AG04450 (cell line): ENCODE data around the gene UBE2Q1. TPM values are rescaled to one million over a fixed set of nuclear protein-coding genes. Genes with fewer than 3 reads are reported as not detected.

Experiments used
- CTCF ChIA-PET: fragments of 300-600, 350-600 bp; formaldehyde crosslinking; extraction: SDS; loops from one replicate; lab custom pipeline; 2022; ENCODE audit warnings: antibody characterized with exemption, inconsistent platforms; lab: Charles Lee
- POLR2A ChIA-PET: fragments of 350-600 bp; formaldehyde crosslinking; extraction: SDS; loops from one replicate; lab custom pipeline; 2021; ENCODE audit warnings: antibody characterized with exemption, inconsistent platforms; lab: Yijun Ruan, JAX
- DNase-seq: peaks from one replicate; pipeline ENCODE4 v3.0.0-alpha.2; 2011; ENCODE audit warnings: low read depth, low spot score
- H3K27ac ChIP-seq: one replicate; pipeline ENCODE4 v1.5.1; 2012; ENCODE audit warnings: low read depth, low read length, control low read depth
- H3K27me3 ChIP-seq: one replicate; pipeline ENCODE4 v1.6.0; 2012; ENCODE audit warnings: low read length; ENCODE audit not compliant: control insufficient read depth, insufficient read depth
- H3K4me3 ChIP-seq: 2 replicates; pipeline ENCODE4 v1.5.1; 2011; ENCODE audit warnings: mild to moderate bottlenecking, low read depth, low read length, control low read depth
- H3K9me3 ChIP-seq: 2 replicates; pipeline ENCODE4 v1.5.1; 2012; ENCODE audit warnings: low read length; ENCODE audit not compliant: control insufficient read depth, insufficient read depth
- polyA plus RNA-seq: library from polyadenylated mRNA; depleted of rRNA; stranded (reverse); fragments of >200 nt; gene quantifications from 2 replicates; pipeline ENCODE4 v1.2.3, GENCODE V29; 2011
- TF ChIP-seq, protein P1 (sequence below): IDR thresholded peaks from 2 replicates; pipeline ENCODE4 v1.5.1; 2011; ENCODE audit warnings: low read depth, low read length, control low read depth, inconsistent platforms

UBE2Q1 gene
- polyA plus RNA-seq, 1 experiment, result 17.6 TPM

DNA sequence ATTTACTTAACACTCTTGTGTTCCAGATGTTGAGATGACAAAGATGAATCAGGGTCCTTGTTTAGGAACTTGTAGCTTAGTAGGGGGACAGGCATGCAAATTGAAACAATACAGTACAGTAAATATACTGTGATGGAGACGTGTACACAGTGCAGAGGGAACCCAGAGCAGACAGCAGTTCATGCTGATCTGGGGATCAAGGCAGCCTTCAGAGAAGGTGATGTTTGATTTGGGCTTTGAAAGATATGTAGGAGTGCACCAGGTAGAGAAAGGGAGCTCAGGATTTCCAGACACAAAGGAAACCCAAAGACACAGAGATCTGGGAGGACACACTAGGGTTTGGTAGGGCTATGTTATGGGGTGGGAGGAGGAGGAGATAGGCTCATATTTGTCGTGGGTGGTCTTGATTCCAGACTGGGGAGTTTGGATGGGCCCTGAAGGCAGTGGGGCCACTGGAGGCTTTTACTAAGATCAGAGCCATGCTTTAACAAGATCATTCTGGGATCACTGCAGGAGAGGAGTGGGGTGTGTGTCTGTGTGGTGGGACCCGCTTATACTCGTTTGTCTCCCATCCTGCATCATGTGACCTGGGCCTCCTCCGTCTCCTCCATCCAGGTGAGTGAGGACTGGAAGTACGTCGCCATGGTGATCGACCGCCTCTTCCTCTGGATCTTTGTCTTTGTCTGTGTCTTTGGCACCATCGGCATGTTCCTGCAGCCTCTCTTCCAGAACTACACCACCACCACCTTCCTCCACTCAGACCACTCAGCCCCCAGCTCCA lies 16.9 kb upstream of the UBE2Q1 start:
- CTCF ChIA-PET, result interaction anchor here (1.3 kb wide), 1 partner anchor 16 kb away, joined by 4 read pairs; no protein-coding TSS in a partner anchor
- no peak overlapping the region for H3K27ac ChIP-seq
- no peak for DNase-seq
- peaks cover 9% of the 10 kb centered on the region for H3K27me3 ChIP-seq
- no peak overlapping the region for H3K4me3 ChIP-seq
- POLR2A ChIA-PET, result no interaction called here
- no peaks in the 10 kb centered on the region; the same call in 1 of the 2 replicates for H3K9me3 ChIP-seq
- TF ChIP-seq, protein P1, sequence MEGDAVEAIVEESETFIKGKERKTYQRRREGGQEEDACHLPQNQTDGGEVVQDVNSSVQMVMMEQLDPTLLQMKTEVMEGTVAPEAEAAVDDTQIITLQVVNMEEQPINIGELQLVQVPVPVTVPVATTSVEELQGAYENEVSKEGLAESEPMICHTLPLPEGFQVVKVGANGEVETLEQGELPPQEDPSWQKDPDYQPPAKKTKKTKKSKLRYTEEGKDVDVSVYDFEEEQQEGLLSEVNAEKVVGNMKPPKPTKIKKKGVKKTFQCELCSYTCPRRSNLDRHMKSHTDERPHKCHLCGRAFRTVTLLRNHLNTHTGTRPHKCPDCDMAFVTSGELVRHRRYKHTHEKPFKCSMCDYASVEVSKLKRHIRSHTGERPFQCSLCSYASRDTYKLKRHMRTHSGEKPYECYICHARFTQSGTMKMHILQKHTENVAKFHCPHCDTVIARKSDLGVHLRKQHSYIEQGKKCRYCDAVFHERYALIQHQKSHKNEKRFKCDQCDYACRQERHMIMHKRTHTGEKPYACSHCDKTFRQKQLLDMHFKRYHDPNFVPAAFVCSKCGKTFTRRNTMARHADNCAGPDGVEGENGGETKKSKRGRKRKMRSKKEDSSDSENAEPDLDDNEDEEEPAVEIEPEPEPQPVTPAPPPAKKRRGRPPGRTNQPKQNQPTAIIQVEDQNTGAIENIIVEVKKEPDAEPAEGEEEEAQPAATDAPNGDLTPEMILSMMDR, result no peak

DNA sequence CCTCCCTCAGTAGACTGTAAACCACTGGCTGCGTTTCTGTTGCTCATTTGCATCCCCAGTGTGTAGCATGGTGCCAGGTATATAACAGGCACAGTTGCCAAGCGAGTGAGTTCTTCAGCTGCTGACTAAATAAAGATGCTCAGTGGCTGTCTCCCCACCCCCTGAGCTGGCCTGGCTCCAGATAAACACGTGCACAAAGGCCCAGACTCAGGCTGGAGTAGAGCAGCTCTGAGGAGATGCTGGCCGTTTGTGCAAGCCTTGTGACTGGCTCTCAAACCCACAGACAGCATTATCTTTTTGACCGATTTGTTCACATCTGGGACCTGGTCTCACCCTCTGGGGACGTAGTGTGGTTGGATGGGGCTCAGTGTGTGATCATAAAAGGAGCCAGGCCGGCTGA lies 16.3 kb upstream of the UBE2Q1 start:
- peaks cover 13% of the 10 kb centered on the region for H3K27me3 ChIP-seq
- TF ChIP-seq, protein P1, result no peak
- H3K4me3 ChIP-seq, result no peak overlapping the region
- ChIA-PET CTCF (interaction anchor here (1.3 kb wide), 1 partner anchor 15 kb away, joined by 4 read pairs; no protein-coding TSS in a partner anchor), POLR2A (no interaction called here)
- H3K27ac ChIP-seq, result no peak overlapping the region
- DNase-seq, result no peak
- H3K9me3 ChIP-seq, result no peaks in the 10 kb centered on the region; the same call in 1 of the 2 replicates

DNA sequence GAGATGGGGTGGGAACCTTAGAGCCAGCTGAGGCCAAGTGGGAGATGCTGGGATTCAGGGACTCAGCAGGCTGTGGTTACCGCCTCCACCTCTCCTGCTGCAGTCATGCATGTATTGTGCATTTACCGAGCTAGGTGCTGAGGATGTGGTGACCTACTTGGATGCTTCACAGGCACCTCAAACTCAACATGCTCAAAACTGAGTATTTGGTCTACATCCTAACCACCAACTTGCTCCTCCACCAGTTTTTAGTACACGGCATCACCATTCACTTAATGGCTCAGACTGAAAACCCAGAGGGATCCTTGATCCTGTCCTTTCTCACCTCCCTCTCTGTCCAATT lies 14.7 kb upstream of the UBE2Q1 start:
- POLR2A ChIA-PET, result interaction anchor here (0.7 kb wide), 1 partner anchor 36 kb away, joined by 4 read pairs; no protein-coding TSS in a partner anchor
- CTCF ChIA-PET, result interaction anchor here (1.1 kb wide), 1 partner anchor 13 kb away, joined by 3 read pairs; no protein-coding TSS in a partner anchor
- DNase-seq, result no peak
- Histone ChIP-seq H3K27me3 (peaks cover 21% of the 10 kb centered on the region), H3K4me3 (no peak overlapping the region), H3K27ac (no peak overlapping the region), H3K9me3 (no peaks in the 10 kb centered on the region; the same call in 1 of the 2 replicates)
- TF ChIP-seq, protein P1, result no peak

DNA sequence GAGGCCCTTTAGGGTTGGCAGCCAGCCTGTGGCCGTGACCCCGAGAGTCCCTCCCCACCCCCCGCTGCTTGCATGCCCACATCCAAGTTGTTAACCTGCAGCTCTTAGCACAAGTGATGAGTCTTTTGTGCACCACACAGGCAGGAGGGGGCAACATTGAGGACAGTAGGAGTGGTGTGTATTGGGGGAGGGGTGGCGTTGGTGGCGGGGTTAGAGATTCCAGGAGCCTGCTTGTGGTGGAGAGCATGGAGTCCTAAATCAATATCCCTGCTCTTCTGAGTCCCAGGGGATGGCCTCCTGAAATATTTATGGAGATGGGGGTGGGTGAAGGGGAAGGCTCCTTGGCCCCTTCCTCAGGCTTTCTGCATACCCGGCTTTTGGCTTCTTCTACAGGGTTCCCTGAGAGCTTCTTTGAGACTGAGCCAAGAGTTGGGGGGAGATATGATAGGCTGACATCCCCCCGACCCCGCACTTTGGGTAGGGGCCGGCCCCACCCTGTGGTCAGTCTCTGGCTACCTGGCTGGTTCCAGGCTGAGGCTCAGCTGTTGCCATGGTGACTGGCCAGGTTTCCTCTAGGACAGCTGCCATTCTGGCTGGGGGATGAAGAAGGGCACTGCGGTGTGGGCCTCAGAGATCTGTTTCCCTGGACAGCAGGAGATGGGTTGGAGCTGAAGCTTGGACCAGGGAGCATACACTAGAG lies 14.2 kb upstream of the UBE2Q1 start:
- Histone ChIP-seq H3K9me3 (no peaks in the 10 kb centered on the region; the same call in 1 of the 2 replicates), H3K4me3 (no peak overlapping the region), H3K27ac (no peak overlapping the region), H3K27me3 (peaks cover 21% of the 10 kb centered on the region)
- TF ChIP-seq, protein P1, result no peak
- ChIA-PET CTCF (interaction anchor here (1.1 kb wide), 1 partner anchor 13 kb away, joined by 3 read pairs; no protein-coding TSS in a partner anchor), POLR2A (no interaction called here)
- DNase-seq, result no peak

DNA sequence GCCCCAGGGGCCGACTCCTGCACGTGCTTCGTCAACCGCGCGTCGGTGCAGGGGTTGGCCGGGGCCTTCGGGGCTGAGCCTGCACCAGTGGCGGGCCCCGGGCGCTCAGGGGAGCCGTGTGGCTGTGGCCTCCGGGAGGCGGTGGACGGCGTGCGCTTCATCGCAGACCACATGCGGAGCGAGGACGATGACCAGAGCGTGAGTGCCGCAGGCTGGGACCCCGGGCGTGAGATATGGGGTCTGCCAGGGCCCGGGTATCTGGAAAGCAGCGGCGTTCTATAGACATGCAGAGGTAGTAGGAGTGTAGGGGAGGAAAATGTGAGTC lies 13.5 kb upstream of the UBE2Q1 start:
- ChIA-PET CTCF (no interaction called here), POLR2A (no interaction called here)
- TF ChIP-seq, protein P1, result no peak
- Histone ChIP-seq H3K9me3 (no peaks in the 10 kb centered on the region; the same call in 1 of the 2 replicates), H3K27me3 (peaks cover 27% of the 10 kb centered on the region), H3K27ac (no peak overlapping the region), H3K4me3 (no peak overlapping the region)
- DNase-seq, result no peak
